HEK293 (cell line): ENCODE results near the gene ARHGAP25.

Experiments
- CTCF ChIA-PET: fragments of 350-600 bp; formaldehyde crosslinking; extraction: SDS; loops from one replicate; lab custom pipeline; 2021; ENCODE audit warnings: antibody characterized with exemption; lab: Yijun Ruan, JAX
- POLR2A ChIA-PET: fragments of 300-600 bp; formaldehyde crosslinking; extraction: SDS; loops from one replicate; lab custom pipeline; 2020; ENCODE audit warnings: antibody characterized with exemption, inconsistent platforms; lab: Yijun Ruan, JAX
- H3K27ac ChIP-seq: fragments of 200-500 bp; sonication (Bioruptor generic); 2 replicates; pipeline ENCODE4 v1.5.1; 2014; ENCODE audit warnings: low read depth, low read length, control low read depth, inconsistent platforms; ENCODE audit errors: extremely low read depth
- H3K36me3 ChIP-seq, 2 experiments: fragments of 200-500 bp in 1 of 2; sonication (Bioruptor generic) in 1 of 2; 1 replicate in 1 of 2; 2 replicates in 1 of 2; pipeline ENCODE4 v1.5.1; 2014 to 2017; ENCODE audit warnings: inconsistent platforms in 2 of 2, low read length in 2 of 2; ENCODE audit not compliant: control insufficient read depth in 2 of 2, insufficient read depth in 1 of 2
- H3K4me1 ChIP-seq: fragments of 200-500 bp; sonication (Bioruptor generic); 2 replicates; pipeline ENCODE4 v1.5.1; 2014; ENCODE audit warnings: mild to moderate bottlenecking, low read length, inconsistent platforms; ENCODE audit not compliant: control insufficient read depth, insufficient read depth
- H3K4me3 ChIP-seq: 2 replicates; pipeline ENCODE4 v1.5.1; 2011; ENCODE audit warnings: low read depth, mild to moderate bottlenecking, control low read depth, low read length, moderate library complexity
- H3K9me3 ChIP-seq: fragments of 200-500 bp; sonication (Bioruptor generic); 2 replicates; pipeline ENCODE4 v1.5.1; 2014; ENCODE audit warnings: low read depth, low read length, inconsistent platforms; ENCODE audit not compliant: control insufficient read depth, insufficient read depth
- CTCF ChIP-seq: fragments of 450-650 bp; formaldehyde crosslinking; IDR thresholded peaks from 2 replicates; pipeline ENCODE4 v1.5.1; 2016; ENCODE audit warnings: missing biosample characterization, missing genetic modification characterization
- GFI1B ChIP-seq: fragments of 450-650 bp; formaldehyde crosslinking; IDR thresholded peaks from 2 replicates; pipeline ENCODE4 v1.5.1; 2016; ENCODE audit warnings: missing biosample characterization, missing genetic modification characterization
- IKZF3 ChIP-seq: fragments of 450-650 bp; IDR thresholded peaks from 2 replicates; pipeline ENCODE4 v1.5.0; 2018; ENCODE audit warnings: missing biosample characterization, mild to moderate bottlenecking, missing genetic modification characterization, moderate library complexity
- OSR2 ChIP-seq: fragments of 450-650 bp; formaldehyde crosslinking; IDR thresholded peaks from 2 replicates; pipeline ENCODE4 v1.5.1; 2016; ENCODE audit warnings: missing biosample characterization, missing genetic modification characterization
- SALL2 ChIP-seq: fragments of 450-650 bp; formaldehyde crosslinking; IDR thresholded peaks from 2 replicates; pipeline ENCODE4 v1.5.0; 2017; ENCODE audit warnings: missing biosample characterization, mild to moderate bottlenecking, missing genetic modification characterization, borderline replicate concordance
- ZNF202 ChIP-seq: fragments of 450-650 bp; formaldehyde crosslinking; IDR thresholded peaks from 2 replicates; pipeline ENCODE4 v1.5.1; 2016; ENCODE audit warnings: missing biosample characterization, missing genetic modification characterization, borderline replicate concordance
- ZNF24 ChIP-seq: fragments of 450-650 bp; formaldehyde crosslinking; IDR thresholded peaks from 2 replicates; pipeline ENCODE4 v1.5.1; 2016; ENCODE audit warnings: missing biosample characterization, missing genetic modification characterization
- ZNF248 ChIP-seq: fragments of 450-650 bp; formaldehyde crosslinking; IDR thresholded peaks from 2 replicates; pipeline ENCODE4 v1.5.1; 2017; ENCODE audit warnings: missing biosample characterization, missing genetic modification characterization
- ZNF292 ChIP-seq: fragments of 450-650 bp; formaldehyde crosslinking; IDR thresholded peaks from 2 replicates; pipeline ENCODE4 v1.5.1; 2016; ENCODE audit warnings: low read depth, missing biosample characterization, missing genetic modification characterization, borderline replicate concordance
- ZNF416 ChIP-seq: fragments of 450-650 bp; formaldehyde crosslinking; IDR thresholded peaks from 2 replicates; pipeline ENCODE4 v1.5.1; 2016; ENCODE audit warnings: missing biosample characterization, missing genetic modification characterization
- ZNF449 ChIP-seq: fragments of 450-650 bp; formaldehyde crosslinking; IDR thresholded peaks from 2 replicates; pipeline ENCODE4 v1.5.1; 2017; ENCODE audit warnings: missing biosample characterization, mild to moderate bottlenecking, missing genetic modification characterization, moderate library complexity
- ZNF473 ChIP-seq: fragments of 450-650 bp; formaldehyde crosslinking; IDR thresholded peaks from 2 replicates; pipeline ENCODE4 v1.5.1; 2017; ENCODE audit warnings: missing biosample characterization, missing genetic modification characterization
- ZNF629 ChIP-seq: fragments of 450-650 bp; formaldehyde crosslinking; IDR thresholded peaks from 2 replicates; pipeline ENCODE4 v1.5.1; 2017; ENCODE audit warnings: missing biosample characterization, missing genetic modification characterization
- ZNF654 ChIP-seq: fragments of 450-650 bp; formaldehyde crosslinking; IDR thresholded peaks from 2 replicates; pipeline ENCODE4 v1.5.1; 2016; ENCODE audit warnings: low read depth, missing biosample characterization, missing genetic modification characterization
- ZNF707 ChIP-seq: fragments of 450-650 bp; formaldehyde crosslinking; IDR thresholded peaks from 2 replicates; pipeline ENCODE4 v1.5.1; 2016; ENCODE audit warnings: missing biosample characterization, missing genetic modification characterization
- ZNF747 ChIP-seq: fragments of 450-650 bp; formaldehyde crosslinking; IDR thresholded peaks from 2 replicates; pipeline ENCODE4 v1.5.1; 2016; ENCODE audit warnings: missing biosample characterization, missing genetic modification characterization
- ZNF837 ChIP-seq: fragments of 450-650 bp; formaldehyde crosslinking; IDR thresholded peaks from 2 replicates; pipeline ENCODE4 v1.5.1; 2016; ENCODE audit warnings: missing biosample characterization, missing genetic modification characterization
- ZXDB ChIP-seq: fragments of 450-650 bp; formaldehyde crosslinking; IDR thresholded peaks from 2 replicates; pipeline ENCODE4 v1.5.1; 2016; ENCODE audit warnings: missing biosample characterization, missing genetic modification characterization
- TF ChIP-seq, protein P1 (sequence below): fragments of 450-650 bp; formaldehyde crosslinking; IDR thresholded peaks from 2 replicates; pipeline ENCODE4 v1.5.1; 2016; ENCODE audit warnings: missing biosample characterization, missing genetic modification characterization

The ARHGAP25 gene

GRCh38 chr2:68857202-68857845 lies 122.7 kb downstream of the ARHGAP25 start:
- TF ChIP-seq OSR2 (tag by site-specific recombination) (no peak), ZNF747 (tag by site-specific recombination) (no peak), ZNF707 (no peak)
- POLR2A ChIA-PET, result interaction anchor here (1.2 kb wide), 1 partner anchor 8 kb away, joined by 3 read pairs; no protein-coding TSS in a partner anchor
- CTCF ChIA-PET, result interaction anchor here (0.7 to 0.9 kb wide), 2 partner anchors 105 to 363 kb away, joined by 3 read pairs; no protein-coding TSS in a partner anchor

GRCh38 chr2:68857855-68858456 lies 123.3 kb downstream of the ARHGAP25 start:
- H3K4me1 ChIP-seq, result no peaks in the 10 kb centered on the region; the same call in 1 of the 2 replicates
- no peaks in the 10 kb centered on the region for H3K36me3 ChIP-seq
- H3K9me3 ChIP-seq, result no peaks in the 10 kb centered on the region
- CTCF ChIA-PET, result interaction anchor here (0.9 to 1.1 kb wide), 3 partner anchors 13 to 106 kb away, joined by 3 read pairs; no protein-coding TSS in a partner anchor
- no peak overlapping the region for H3K4me3 ChIP-seq
- no peak overlapping the region for H3K27ac ChIP-seq
- POLR2A ChIA-PET, result interaction anchor here (1.2 kb wide), 1 partner anchor 8 kb away, joined by 3 read pairs; no protein-coding TSS in a partner anchor
- TF ChIP-seq ZNF292 (tag by site-specific recombination), result no peak
- TF ChIP-seq OSR2 (tag by site-specific recombination), result no peak
- TF ChIP-seq GFI1B (tag by site-specific recombination), result no peak
- no peak for TF ChIP-seq ZNF473 (tag by site-specific recombination)
- no peak for TF ChIP-seq IKZF3

More at GRCh38 chr2:68857202-68857845, 122.7 kb downstream of the ARHGAP25 start:
- Histone ChIP-seq H3K27ac (no peak overlapping the region), H3K4me1 (no peaks in the 10 kb centered on the region; the same call in 1 of the 2 replicates), H3K4me3 (no peak overlapping the region), H3K36me3 (no peaks in the 10 kb centered on the region), H3K9me3 (no peaks in the 10 kb centered on the region)

DNA sequence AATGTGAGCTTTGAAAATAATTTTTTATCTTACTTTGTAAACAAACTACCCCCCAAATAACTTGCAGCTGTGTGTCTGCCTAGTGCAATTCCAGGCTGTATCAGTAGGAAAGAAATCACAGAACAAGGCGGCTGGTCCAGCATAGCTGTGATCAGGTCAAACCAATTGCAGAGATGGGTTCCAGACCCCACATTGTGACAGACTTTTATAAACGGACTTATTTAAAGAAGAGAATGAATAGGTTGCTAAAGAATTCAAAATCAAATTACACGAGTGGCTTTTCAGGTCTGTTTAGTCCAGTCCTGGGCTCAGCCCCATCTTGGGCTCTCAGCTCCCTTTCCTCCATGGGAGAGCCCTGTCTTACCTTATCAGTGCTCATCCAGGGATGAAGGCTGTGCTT lies 125.5 kb downstream of the ARHGAP25 start:
- no peak overlapping the region for H3K27ac ChIP-seq
- H3K4me1 ChIP-seq, result no peaks in the 10 kb centered on the region; the same call in 1 of the 2 replicates
- CTCF ChIA-PET, result interaction anchor here (1.0 to 1.6 kb wide), 2 partner anchors 11 to 65 kb away, joined by 4 read pairs; no protein-coding TSS in a partner anchor
- H3K36me3 ChIP-seq, result no peaks in the 10 kb centered on the region
- H3K4me3 ChIP-seq, result no peak overlapping the region
- TF ChIP-seq ZNF654 (tag by site-specific recombination) (no peak), ZNF202 (tag by site-specific recombination) (no peak), ZNF416 (tag by site-specific recombination) (no peak), ZNF449 (no peak), CTCF (no peak), SALL2 (tag by site-specific recombination) (no peak), ZNF837 (tag by site-specific recombination) (no peak), ZNF248 (tag by site-specific recombination) (no peak), ZNF473 (tag by site-specific recombination) (no peak), ZNF629 (tag by site-specific recombination) (no peak), ZXDB (tag by site-specific recombination) (no peak), ZNF24 (tag by site-specific recombination) (no peak)
- TF ChIP-seq, protein P1, sequence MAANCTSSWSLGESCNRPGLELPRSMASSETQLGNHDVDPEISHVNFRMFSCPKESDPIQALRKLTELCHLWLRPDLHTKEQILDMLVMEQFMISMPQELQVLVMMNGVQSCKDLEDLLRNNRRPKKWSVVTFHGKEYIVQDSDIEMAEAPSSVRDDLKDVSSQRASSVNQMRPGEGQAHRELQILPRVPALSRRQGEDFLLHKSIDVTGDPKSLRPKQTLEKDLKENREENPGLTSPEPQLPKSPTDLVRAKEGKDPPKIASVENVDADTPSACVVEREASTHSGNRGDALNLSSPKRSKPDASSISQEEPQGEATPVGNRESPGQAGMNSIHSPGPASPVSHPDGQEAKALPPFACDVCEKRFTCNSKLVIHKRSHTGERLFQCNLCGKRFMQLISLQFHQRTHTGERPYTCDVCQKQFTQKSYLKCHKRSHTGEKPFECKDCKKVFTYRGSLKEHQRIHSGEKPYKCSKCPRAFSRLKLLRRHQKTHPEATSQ, result no peak
- no peaks in the 10 kb centered on the region for H3K9me3 ChIP-seq
- POLR2A ChIA-PET, result no interaction called here
